Stimulated activated CD8-positive, alpha-beta memory T cell treated with anti-CD3 and anti-CD28 coated beads, Interleukin-15, amount 100 ng/mL, for 24 hours (primary cell): Measurements from ENCODE around the gene IFNG.

Experiments used
- DNase-seq: peaks from one replicate; pipeline ENCODE4 v3.0.0-alpha.2; 2020; ENCODE audit warnings: low read depth

IFNG gene

GRCh38 chr12:68166317-68166831 is 6.8 kb upstream of the IFNG start:
- no peak for DNase-seq

GRCh38 chr12:68163560-68164081 is 4.1 kb upstream of the IFNG start:
- DNase-seq: no peak

GRCh38 chr12:68162374-68162773 is 2.8 kb upstream of the IFNG start:
- DNase-seq: no peak

GRCh38 chr12:68158432-68158831 is 1.1 kb downstream of the IFNG start:
- no peak for DNase-seq

- DNase-seq: no peak
Observed at GRCh38 chr12:68157380-68157779, 2.2 kb downstream of the IFNG start.

- no peak for DNase-seq
Observed at GRCh38 chr12:68156636-68157035, 2.9 kb downstream of the IFNG start.

GRCh38 chr12:68154779-68155178 is 4.8 kb downstream of the IFNG start:
- no peak for DNase-seq

- DNase-seq: no peak
Observed at GRCh38 chr12:68148261-68148951, 11.1 kb downstream of the IFNG start.

GRCh38 chr12:68140556-68140955 is 19.0 kb downstream of the IFNG start:
- DNase-seq: no peak

GRCh38 chr12:68139941-68140340 is 19.6 kb downstream of the IFNG start:
- DNase-seq: no peak

- no peak for DNase-seq
Observed at GRCh38 chr12:68139001-68139400, 20.5 kb downstream of the IFNG start.

GRCh38 chr12:68138480-68138879 is 21.1 kb downstream of the IFNG start:
- DNase-seq: no peak

- no peak for DNase-seq
Observed at GRCh38 chr12:68137335-68137830, 22.2 kb downstream of the IFNG start.

- DNase-seq: no peak
Observed at GRCh38 chr12:68135520-68135919, 24.0 kb downstream of the IFNG start.

- DNase-seq: no peak
Observed at GRCh38 chr12:68131867-68132414, 27.6 kb downstream of the IFNG start.

GRCh38 chr12:68129979-68130378 is 29.6 kb downstream of the IFNG start:
- DNase-seq: no peak

- no peak for DNase-seq
Observed at GRCh38 chr12:68122236-68122920, 37.2 kb downstream of the IFNG start.

- no peak for DNase-seq
Observed at GRCh38 chr12:68121143-68121542, 38.4 kb downstream of the IFNG start.

GRCh38 chr12:68119724-68120211 is 39.8 kb downstream of the IFNG start:
- no peak for DNase-seq

GRCh38 chr12:68119250-68119649 is 40.3 kb downstream of the IFNG start:
- no peak for DNase-seq

- no peak for DNase-seq
Observed at GRCh38 chr12:68118096-68118755, 41.3 kb downstream of the IFNG start.

GRCh38 chr12:68117661-68118060 is 41.9 kb downstream of the IFNG start:
- no peak for DNase-seq
